Testis (tissue), 3 donors: Measurements from ENCODE around the gene NUCKS1. TPM values are rescaled to one million over a fixed set of nuclear protein-coding genes. Genes with fewer than 3 reads are reported as not detected.

ENCODE experiments used
- DNase-seq: peaks from one replicate; pipeline ENCODE4 v3.0.0-alpha.2; 2019
- H3K27ac ChIP-seq, 2 donors: fragments of 200-600 bp; sonication (generic); one replicate each; pipeline ENCODE4 v1.5.1; 2019
- H3K27me3 ChIP-seq: fragments of 200-600 bp; sonication (generic); one replicate; pipeline ENCODE4 v1.5.1; 2019
- H3K36me3 ChIP-seq: fragments of 200-600 bp; sonication (generic); one replicate; pipeline ENCODE4 v1.5.1; 2017; ENCODE audit warnings: low read depth; ENCODE audit errors: missing control alignments
- H3K4me1 ChIP-seq: fragments of 200-600 bp; sonication (generic); one replicate; pipeline ENCODE4 v1.5.1; 2019
- H3K4me3 ChIP-seq, 2 donors: fragments of 200-600 bp; sonication (generic); one replicate each; pipeline ENCODE4 v1.5.1; 2017 to 2019
- H3K9me3 ChIP-seq: fragments of 200-600 bp; sonication (generic); one replicate; pipeline ENCODE4 v1.5.1; 2017
- POLR2A ChIP-seq: fragments of 450-650 bp; IDR thresholded peaks from one replicate; pipeline ENCODE4 v1.6.1; 2017; ENCODE audit warnings: antibody characterized with exemption, mild to moderate bottlenecking, moderate library complexity
- WGBS, 2 donors: methylation state at CpG; one replicate each; pipeline ENCODE4 v1.1.5; 2018; 5-methylcytosine and 5-hydroxymethylcytosine counted together
- intact Hi-C: fragments of 100-400 bp; cut with DNase I; formaldehyde crosslinking; loops from one replicate; pipeline ENCODE4 v1.15.1; 2023; ENCODE audit warnings: low total_unique reads
- polyA plus RNA-seq: library from polyadenylated mRNA; stranded (reverse); fragments of 350-450 nt; fragmentation: Illumina TruSeq; extraction: RNeasy Lipid Tissue Mini Kit (QIAGEN cat#74804); gene quantifications from one replicate; pipeline ENCODE4 v1.2.3, GENCODE V29; 2014; ENCODE audit warnings: low read depth, low replicate concordance; ENCODE audit not compliant: insufficient read depth
- total RNA-seq, 2 donors: library from RNA; depleted of rRNA; stranded (reverse); fragments of >200 nt; gene quantifications; one replicate each; pipeline ENCODE4 v1.2.3, GENCODE V29; 2016
- TF ChIP-seq, protein P1 (sequence below), 3 experiments: fragments of 450-650 bp in 2 of 3; fragments of 200-600 bp in 1 of 3; sonication (generic) in 1 of 3; IDR thresholded peaks; one replicate each; pipeline ENCODE4 v1.5.1; 2016 to 2019; ENCODE audit warnings: antibody characterized with exemption in 3 of 3, mild to moderate bottlenecking in 2 of 3, moderate library complexity in 1 of 3

Gene NUCKS1
- total and polyA plus RNA-seq, 3 donors from 2014 or later = 57.7 to 98.6 (median 66.3) TPM

DNA sequence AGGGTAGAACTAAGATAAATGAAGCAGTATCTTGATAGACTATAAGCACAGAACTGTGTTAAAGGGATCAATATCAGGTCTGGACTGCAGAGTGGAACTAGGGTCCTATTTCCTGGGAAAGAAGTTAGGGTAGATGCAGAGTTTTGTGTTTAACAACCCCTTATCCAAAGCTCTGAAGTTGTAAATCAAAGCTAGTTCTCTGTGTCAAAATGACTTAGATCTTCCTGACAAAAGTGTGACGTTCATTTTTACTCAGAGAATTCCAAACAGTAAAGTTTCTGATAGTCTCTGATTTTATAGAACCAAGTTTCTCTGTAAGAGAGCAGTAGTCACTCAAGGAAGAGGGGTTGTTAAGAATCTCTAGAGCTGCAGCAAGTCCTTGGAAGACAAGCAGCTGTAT is 8.3 kb downstream of the NUCKS1 start:
- H3K27ac ChIP-seq = no peak overlapping the region
- H3K9me3 ChIP-seq = no peaks in the 10 kb centered on the region
- TF ChIP-seq, protein P1, sequence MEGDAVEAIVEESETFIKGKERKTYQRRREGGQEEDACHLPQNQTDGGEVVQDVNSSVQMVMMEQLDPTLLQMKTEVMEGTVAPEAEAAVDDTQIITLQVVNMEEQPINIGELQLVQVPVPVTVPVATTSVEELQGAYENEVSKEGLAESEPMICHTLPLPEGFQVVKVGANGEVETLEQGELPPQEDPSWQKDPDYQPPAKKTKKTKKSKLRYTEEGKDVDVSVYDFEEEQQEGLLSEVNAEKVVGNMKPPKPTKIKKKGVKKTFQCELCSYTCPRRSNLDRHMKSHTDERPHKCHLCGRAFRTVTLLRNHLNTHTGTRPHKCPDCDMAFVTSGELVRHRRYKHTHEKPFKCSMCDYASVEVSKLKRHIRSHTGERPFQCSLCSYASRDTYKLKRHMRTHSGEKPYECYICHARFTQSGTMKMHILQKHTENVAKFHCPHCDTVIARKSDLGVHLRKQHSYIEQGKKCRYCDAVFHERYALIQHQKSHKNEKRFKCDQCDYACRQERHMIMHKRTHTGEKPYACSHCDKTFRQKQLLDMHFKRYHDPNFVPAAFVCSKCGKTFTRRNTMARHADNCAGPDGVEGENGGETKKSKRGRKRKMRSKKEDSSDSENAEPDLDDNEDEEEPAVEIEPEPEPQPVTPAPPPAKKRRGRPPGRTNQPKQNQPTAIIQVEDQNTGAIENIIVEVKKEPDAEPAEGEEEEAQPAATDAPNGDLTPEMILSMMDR (IDR thresholded peaks at IDR 0.05) = no peak
- no peak for TF ChIP-seq POLR2A
- 20 to 40% methylated on average over 1 of the region's 1 CpG for WGBS, 2 donors
- H3K4me3 ChIP-seq = no peak overlapping the region
- no peaks in the 10 kb centered on the region for H3K27me3 ChIP-seq
- DNase-seq = no peak
- peaks cover 15% of the 10 kb centered on the region for H3K4me1 ChIP-seq
- intact Hi-C loops = no loop called here
- no peaks in the 10 kb centered on the region for H3K36me3 ChIP-seq

- no peak for DNase-seq
- WGBS, 2 donors = 65 to 76% methylated on average over 5 of the region's 5 CpGs
- Histone ChIP-seq H3K36me3 (no peaks in the 10 kb centered on the region), H3K4me3 (no peak overlapping the region), H3K27me3 (no peaks in the 10 kb centered on the region), H3K4me1 (peaks cover 3% of the 10 kb centered on the region), H3K27ac (no peak overlapping the region), H3K9me3 (no peaks in the 10 kb centered on the region)
- intact Hi-C loops = no loop called here
- TF ChIP-seq POLR2A = no peak
- TF ChIP-seq, protein P1 (IDR thresholded peaks at IDR 0.05) = no peak
Observed at GRCh38 chr1:205739348-205740160, 10.4 kb downstream of the NUCKS1 start.

DNA sequence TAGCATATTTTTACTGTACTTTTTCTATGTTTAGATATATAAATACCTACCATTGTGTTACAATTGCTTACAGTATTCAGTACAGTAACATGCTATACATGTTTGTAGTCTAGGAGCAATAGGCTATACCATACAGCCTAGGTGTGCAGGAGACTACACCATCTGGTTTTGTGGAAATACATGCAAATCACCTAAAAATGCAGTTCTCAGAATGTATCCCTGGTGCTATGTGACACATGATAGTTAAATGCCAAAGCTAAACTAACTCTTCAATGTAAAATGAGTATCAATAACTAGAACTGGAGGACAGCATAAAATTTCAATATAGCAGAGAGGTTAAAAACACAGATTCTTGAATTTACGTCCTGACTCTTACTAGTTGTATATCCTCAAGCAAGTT is 14.8 kb downstream of the NUCKS1 start:
- TF ChIP-seq, protein P1 (IDR thresholded peaks at IDR 0.05) = no peak
- no peak for TF ChIP-seq POLR2A
- Histone ChIP-seq H3K27me3 (no peaks in the 10 kb centered on the region), H3K4me1 (no peaks in the 10 kb centered on the region), H3K27ac (no peak overlapping the region), H3K4me3 (no peak overlapping the region), H3K9me3 (no peaks in the 10 kb centered on the region), H3K36me3 (no peaks in the 10 kb centered on the region)
- WGBS, 2 donors = 84 to 85% methylated on average over 1 of the region's 1 CpG
- DNase-seq = no peak
- intact Hi-C loops = no loop called here

GRCh38 chr1:205733438-205734175 is 16.4 kb downstream of the NUCKS1 start:
- no peak for DNase-seq
- intact Hi-C loops = no loop called here
- no peak for TF ChIP-seq POLR2A
- TF ChIP-seq, protein P1 (IDR thresholded peaks at IDR 0.05) = no peak
- Histone ChIP-seq H3K27ac (no peak overlapping the region), H3K36me3 (no peaks in the 10 kb centered on the region), H3K9me3 (no peaks in the 10 kb centered on the region), H3K27me3 (no peaks in the 10 kb centered on the region), H3K4me1 (no peaks in the 10 kb centered on the region), H3K4me3 (no peak overlapping the region)
- 73 to 81% methylated on average over 2 of the region's 2 CpGs for WGBS, 2 donors
